CD4-positive, CD25-positive, alpha-beta regulatory T cell (primary cell): ENCODE data around the gene PSME4. TPM values are rescaled to one million over a fixed set of nuclear protein-coding genes. Genes with fewer than 3 reads are reported as not detected.
"Not testable (repeated sequence)": the region's sequence is repeated elsewhere in the genome, so short reads cannot be mapped to it uniquely, and the experiment has no call there.

Source experiments
- ATAC-seq, 2 donors: fragments of 150-1000 bp; cut with Tn5 transposase; one replicate each; pipeline ENCODE4 v1.10.0; 2021; ENCODE audit warnings: low read depth in 2 of 2, moderate number of reproducible peaks in 2 of 2, moderate library complexity in 1 of 2
- DNase-seq, 3 donors: peaks; one replicate each; pipeline versions ENCODE4 v3.0.0 to v3.0.0-alpha.2; 2012 to 2022; ENCODE audit warnings: mixed read lengths in 1 of 3
- H3K27ac ChIP-seq: one replicate; pipeline ENCODE4 v1.7.0; 2013; ENCODE audit warnings: mild to moderate bottlenecking, low read length; ENCODE audit not compliant: insufficient read depth, poor library complexity, severe bottlenecking
- H3K27me3 ChIP-seq: one replicate; pipeline ENCODE4 v1.7.0; 2013; ENCODE audit warnings: low read length; ENCODE audit not compliant: control insufficient read depth, insufficient read depth
- H3K36me3 ChIP-seq: one replicate; pipeline ENCODE4 v1.7.0; 2013; ENCODE audit warnings: mild to moderate bottlenecking, low read length, moderate library complexity; ENCODE audit not compliant: control insufficient read depth, insufficient read depth
- H3K4me1 ChIP-seq: 2 replicates; pipeline ENCODE4 v1.7.0; 2013; ENCODE audit warnings: mild to moderate bottlenecking, low read length; ENCODE audit not compliant: insufficient read depth, control insufficient read depth, poor library complexity, severe bottlenecking
- H3K4me3 ChIP-seq: one replicate; pipeline ENCODE4 v1.7.0; 2013; ENCODE audit warnings: low read depth, mild to moderate bottlenecking, low read length, moderate library complexity
- H3K9me3 ChIP-seq, 2 experiments: 1 replicate in 1 of 2; 2 replicates in 1 of 2; pipeline ENCODE4 v1.7.0; 2013; ENCODE audit warnings: low read length in 2 of 2, mild to moderate bottlenecking in 1 of 2, moderate library complexity in 1 of 2; ENCODE audit not compliant: control insufficient read depth in 2 of 2
- H3K27ac Mint-ChIP-seq, 3 donors: one replicate each; pipeline ENCODE4 v1.8.0; 2020 to 2022; ENCODE audit warnings: mild to moderate bottlenecking in 3 of 3, mixed read lengths in 3 of 3, moderate library complexity in 2 of 3
- H3K27me3 Mint-ChIP-seq: one replicate; pipeline ENCODE4 v1.8.0; 2022; ENCODE audit warnings: mild to moderate bottlenecking, mixed read lengths
- H3K36me3 Mint-ChIP-seq: one replicate; pipeline ENCODE4 v1.8.0; 2020; ENCODE audit warnings: mixed read lengths
- H3K4me1 Mint-ChIP-seq, 4 donors: one replicate each; pipeline ENCODE4 v1.8.0; 2020 to 2022; ENCODE audit warnings: mixed read lengths in 4 of 4, mild to moderate bottlenecking in 1 of 4
- H3K4me3 Mint-ChIP-seq, 4 donors: one replicate each; pipeline ENCODE4 v1.8.0; 2020 to 2022; ENCODE audit warnings: mild to moderate bottlenecking in 4 of 4, mixed read lengths in 4 of 4, moderate library complexity in 3 of 4
- H3K9me3 Mint-ChIP-seq, 7 donors: one replicate each; pipeline ENCODE4 v1.8.0; 2020 to 2022; ENCODE audit warnings: mixed read lengths in 7 of 7, mild to moderate bottlenecking in 3 of 7, moderate library complexity in 2 of 7
- polyA plus RNA-seq, 4 donors: library from polyadenylated mRNA; unstranded; fragments of 300-500 nt; fragmentation: Illumina TruSeq; gene quantifications; one replicate each; pipeline ENCODE4 v1.2.3, GENCODE V29; 2021
- total RNA-seq: library from RNA; stranded (reverse); gene quantifications from one replicate; pipeline ENCODE4 v1.2.3, GENCODE V29; 2022

Gene PSME4
- total and polyA plus RNA-seq, 5 donors from 2014 or later: 5.8 to 114 (median 6.6) TPM

DNA sequence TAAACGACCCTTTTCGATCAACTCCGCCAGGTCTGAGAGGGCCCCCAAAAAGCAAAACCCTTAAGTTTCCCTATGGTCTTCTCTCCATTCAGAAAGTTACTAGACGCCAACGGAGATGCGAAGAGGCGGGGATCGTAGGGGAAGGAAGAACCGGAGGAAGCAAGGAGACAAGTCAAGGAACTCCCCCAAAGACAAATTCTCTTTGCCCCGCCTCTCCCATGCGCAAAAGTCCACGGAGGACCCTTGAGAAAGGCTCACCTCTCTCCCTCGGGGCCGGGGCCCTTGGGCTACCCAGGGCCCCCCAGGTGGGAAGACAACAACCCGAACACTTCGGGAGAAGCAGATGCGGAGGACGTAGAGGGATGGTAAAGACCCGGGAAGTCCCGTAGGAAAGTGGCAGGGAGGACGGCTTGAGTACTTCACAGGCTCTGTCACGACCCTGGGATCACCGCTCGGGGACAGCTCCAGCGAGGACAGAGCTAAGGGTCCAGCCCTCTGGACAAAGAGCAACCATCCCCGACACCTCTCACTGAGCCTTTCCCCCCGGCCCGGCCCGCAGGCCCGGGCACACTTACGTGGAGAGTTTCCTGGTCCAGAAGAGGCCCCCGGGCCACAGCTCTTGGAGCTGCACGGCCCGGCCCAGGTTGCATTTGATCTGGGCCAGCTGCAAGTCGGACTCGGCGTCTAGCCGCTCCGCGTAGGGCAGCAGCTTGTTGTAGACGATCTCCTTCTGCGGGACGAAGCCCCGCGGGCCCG lies 647 bp downstream of the PSME4 start:
- Mint-ChIP-seq H3K4me1 (peaks cover 31 to 70% (median 56%) of the 10 kb centered on the region in 4 donors), H3K36me3 (peaks cover 32% of the 10 kb centered on the region), H3K27me3 (no peaks in the 10 kb centered on the region), H3K4me3 (peak overlapping the region; percentile 91 to 98 (median 96)), H3K9me3 (peaks cover 0 to 2% (median 0%) of the 10 kb centered on the region in 7 donors), H3K27ac (peak overlapping the region; percentile 91 to 93 (median 93))
- no peaks in the 10 kb centered on the region for H3K27me3 ChIP-seq
- no peaks in the 10 kb centered on the region for H3K9me3 ChIP-seq
- H3K4me3 ChIP-seq: peak overlapping the region; percentile 95
- peaks cover 10% of the 10 kb centered on the region for H3K36me3 ChIP-seq
- DNase-seq (peak; percentile 12 to 56 (median 22)), ATAC-seq (peak; percentile 25 to 29)
- H3K27ac ChIP-seq: peak overlapping the region; percentile 82
- peaks cover 40% of the 10 kb centered on the region for H3K4me1 ChIP-seq

DNA sequence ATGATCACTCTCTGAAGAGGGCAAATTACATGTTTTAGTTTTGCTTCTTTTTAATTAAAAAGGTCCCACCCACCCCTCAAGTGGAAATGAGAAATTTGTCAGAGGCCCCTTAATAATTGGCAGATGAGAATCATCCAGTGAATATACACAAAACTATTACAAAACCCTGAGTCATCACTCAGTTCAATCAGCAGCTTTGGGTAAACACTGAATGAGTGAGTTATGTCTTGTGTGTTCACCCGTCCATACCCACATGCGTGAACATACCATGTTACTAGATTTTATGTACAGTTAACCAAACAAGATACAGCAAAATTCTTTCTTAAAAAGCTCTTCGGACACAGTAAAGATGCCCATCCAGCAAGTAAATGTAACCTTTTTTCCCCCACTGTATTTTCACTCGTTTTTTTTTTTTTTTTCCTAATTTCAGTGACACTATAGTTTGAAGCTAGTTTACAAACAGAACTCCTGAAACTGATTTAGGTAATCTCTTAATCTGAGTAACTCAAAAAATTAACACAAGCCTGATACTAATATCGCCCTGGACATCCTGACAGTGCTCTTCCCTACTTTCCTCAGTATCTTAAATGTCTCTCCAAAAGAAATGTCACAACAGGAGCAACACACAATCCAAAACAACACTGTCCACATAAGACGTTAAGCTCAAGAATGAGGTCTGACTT lies 1.4 kb downstream of the PSME4 start:
- ATAC-seq (peak; percentile 47 to 49), DNase-seq (peak in 2 of 3 donors; percentile 32 to 67)
- no peaks in the 10 kb centered on the region for H3K27me3 ChIP-seq
- Mint-ChIP-seq H3K9me3 (peaks cover 0 to 2% (median 0%) of the 10 kb centered on the region in 7 donors), H3K4me1 (peaks cover 38 to 74% (median 59%) of the 10 kb centered on the region in 4 donors), H3K36me3 (peaks cover 28% of the 10 kb centered on the region), H3K27me3 (no peaks in the 10 kb centered on the region), H3K27ac (peak overlapping the region; percentile 44 to 93 (median 91)), H3K4me3 (peak overlapping the region; percentile 91 to 98 (median 96))
- peak overlapping the region; percentile 95 for H3K4me3 ChIP-seq
- no peaks in the 10 kb centered on the region for H3K9me3 ChIP-seq
- peaks cover 47% of the 10 kb centered on the region for H3K4me1 ChIP-seq
- peak overlapping the region; percentile 82 for H3K27ac ChIP-seq
- H3K36me3 ChIP-seq: peaks cover 3% of the 10 kb centered on the region

GRCh38 chr2:53964987-53965687 lies 5.7 kb downstream of the PSME4 start:
- Mint-ChIP-seq H3K27me3 (no peaks in the 10 kb centered on the region), H3K4me1 (peaks cover 50 to 92% (median 71%) of the 10 kb centered on the region in 4 donors), H3K36me3 (peaks cover 14% of the 10 kb centered on the region), H3K9me3 (peaks cover 0 to 2% (median 0%) of the 10 kb centered on the region in 7 donors), H3K27ac (peak overlapping the region in 2 of 3 donors; percentile 72 to 85), H3K4me3 (peak overlapping the region; percentile 13 to 75 (median 38))
- peak overlapping the region; percentile 56 for H3K4me3 ChIP-seq
- H3K9me3 ChIP-seq: no peaks in the 10 kb centered on the region
- H3K36me3 ChIP-seq: no peaks in the 10 kb centered on the region
- no peak overlapping the region for H3K27ac ChIP-seq
- peaks cover 42% of the 10 kb centered on the region for H3K4me1 ChIP-seq
- no peak for DNase-seq
- H3K27me3 ChIP-seq: no peaks in the 10 kb centered on the region
- ATAC-seq: no peak

DNA sequence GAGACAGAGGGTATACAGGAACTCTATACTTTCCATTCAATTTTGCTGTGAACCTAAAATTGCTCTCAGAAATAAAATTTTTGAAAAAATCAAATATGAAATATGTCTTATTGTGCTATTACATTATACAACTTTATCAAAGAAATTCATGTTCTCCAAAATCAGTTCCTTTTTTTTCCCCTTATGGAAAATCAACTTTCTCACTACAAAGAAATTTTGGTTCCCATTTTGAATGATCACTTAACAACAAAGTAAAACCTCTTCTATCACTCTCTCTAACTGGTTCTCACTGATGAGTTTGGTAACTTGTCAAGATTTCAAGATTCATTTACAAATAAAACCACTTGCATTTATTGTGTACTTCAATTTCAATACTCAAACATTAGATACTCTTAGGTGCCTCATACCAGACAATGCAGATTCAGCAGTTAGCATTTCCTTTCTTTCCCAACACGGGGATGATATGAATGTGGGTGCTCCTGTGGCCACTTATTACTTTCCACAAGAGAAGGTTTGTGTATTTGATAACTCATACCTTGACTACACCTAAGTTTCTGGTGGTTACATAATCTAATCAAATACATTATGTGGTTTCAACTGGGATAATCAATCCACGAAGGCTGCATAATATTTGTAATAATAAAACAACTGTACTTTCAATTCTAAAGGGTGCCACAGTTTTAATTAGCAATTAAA lies 6.4 kb downstream of the PSME4 start:
- Mint-ChIP-seq H3K4me3 (peak overlapping the region; percentile 13 to 75 (median 41)), H3K27me3 (no peaks in the 10 kb centered on the region)
- peak overlapping the region; percentile 6 for H3K27ac ChIP-seq

GRCh38 chr2:53961478-53962216 lies 9.1 kb downstream of the PSME4 start:
- Mint-ChIP-seq H3K27ac (peak overlapping the region; percentile 18 to 94 (median 56)), H3K4me1 (peaks cover 45 to 90% (median 56%) of the 10 kb centered on the region in 4 donors), H3K4me3 (peak overlapping the region in 2 of 4 donors; percentile 1 to 8)
- not testable (repeated sequence) for H3K4me3 ChIP-seq, H3K36me3 ChIP-seq, ATAC-seq, H3K9me3 Mint-ChIP-seq, H3K9me3 ChIP-seq, DNase-seq, H3K36me3 Mint-ChIP-seq, H3K27me3 Mint-ChIP-seq, H3K27ac ChIP-seq, H3K27me3 ChIP-seq
- peaks cover 19% of the 10 kb centered on the region for H3K4me1 ChIP-seq

More for the DNA sequence above, 6.4 kb downstream of the PSME4 start:
- Histone ChIP-seq H3K4me3 (peak overlapping the region; percentile 56), H3K4me1 (peaks cover 38% of the 10 kb centered on the region), H3K27me3 (no peaks in the 10 kb centered on the region), H3K9me3 (no peaks in the 10 kb centered on the region), H3K36me3 (no peaks in the 10 kb centered on the region)
- H3K27ac Mint-ChIP-seq: peak overlapping the region; percentile 1 to 85 (median 72)
- peak in 1 of 3 donors; percentile 34 for DNase-seq
- H3K4me1 Mint-ChIP-seq: peaks cover 52 to 94% (median 72%) of the 10 kb centered on the region in 4 donors
- H3K9me3 Mint-ChIP-seq: peaks cover 0 to 2% (median 0%) of the 10 kb centered on the region in 7 donors
- no peak for ATAC-seq
- H3K36me3 Mint-ChIP-seq: peaks cover 14% of the 10 kb centered on the region

GRCh38 chr2:53960476-53960875 lies 10.3 kb downstream of the PSME4 start:
- no peaks in the 10 kb centered on the region for H3K9me3 ChIP-seq
- peak overlapping the region in 2 of 4 donors; percentile 46 to 60 for H3K4me3 Mint-ChIP-seq
- H3K4me1 Mint-ChIP-seq: peaks cover 45 to 83% (median 55%) of the 10 kb centered on the region in 4 donors
- no peaks in the 10 kb centered on the region for H3K27me3 ChIP-seq
- no peak overlapping the region for H3K27ac ChIP-seq
- ATAC-seq (no peak), DNase-seq (no peak)
- no peaks in the 10 kb centered on the region for H3K27me3 Mint-ChIP-seq
- peaks cover 0 to 2% (median 0%) of the 10 kb centered on the region in 7 donors for H3K9me3 Mint-ChIP-seq
- no peaks in the 10 kb centered on the region for H3K36me3 ChIP-seq
- peaks cover 8% of the 10 kb centered on the region for H3K36me3 Mint-ChIP-seq
- H3K4me3 ChIP-seq: no peak overlapping the region
- H3K27ac Mint-ChIP-seq: peak overlapping the region in 2 of 3 donors; percentile 18 to 63
- peaks cover 16% of the 10 kb centered on the region for H3K4me1 ChIP-seq
